ENCODE measurements around the gene UBL4A.

DNA sequence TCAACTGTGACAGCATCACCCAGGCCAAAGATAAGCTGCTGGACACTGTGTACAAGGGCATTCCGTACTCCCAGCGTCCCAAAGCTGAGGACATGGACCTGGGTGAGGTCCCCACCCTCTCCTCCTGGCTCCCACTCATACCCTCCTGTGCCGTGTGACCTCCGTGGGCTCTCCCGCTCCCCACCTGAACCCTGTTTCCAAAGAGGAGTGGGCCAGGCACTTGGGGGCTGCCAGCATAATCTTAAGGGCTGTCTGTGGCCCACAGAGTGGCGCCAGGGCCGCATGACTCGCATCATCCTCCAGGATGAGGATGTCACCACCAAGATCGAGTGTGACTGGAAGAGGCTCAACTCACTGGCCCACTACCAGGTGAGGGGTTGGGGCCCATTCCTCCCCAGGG, 17.3 kb downstream of the UBL4A start:
- TF ChIP-seq POLR2A (IDR thresholded peaks at IDR 0.05; ENCODE audit: low read depth, low read length) (no peak), TAF1 (IDR thresholded peaks at IDR 0.05; ENCODE audit: borderline replicate concordance, low read depth, low read length) (no peak), POLR2AphosphoS5 (IDR thresholded peaks at IDR 0.05; ENCODE audit: low read depth, low read length) (no peak)

All from GM12892 (cell line).